GM12874 (cell line): ENCODE results near the gene TXLNA.

Source experiments
- TF ChIP-seq, protein P1 (sequence below): IDR thresholded peaks from 2 replicates; pipeline ENCODE4 v1.5.1; 2011; ENCODE audit warnings: low read depth, mild to moderate bottlenecking, control low read depth, low read length, moderate library complexity; ENCODE audit not compliant: insufficient read depth

TXLNA gene

DNA sequence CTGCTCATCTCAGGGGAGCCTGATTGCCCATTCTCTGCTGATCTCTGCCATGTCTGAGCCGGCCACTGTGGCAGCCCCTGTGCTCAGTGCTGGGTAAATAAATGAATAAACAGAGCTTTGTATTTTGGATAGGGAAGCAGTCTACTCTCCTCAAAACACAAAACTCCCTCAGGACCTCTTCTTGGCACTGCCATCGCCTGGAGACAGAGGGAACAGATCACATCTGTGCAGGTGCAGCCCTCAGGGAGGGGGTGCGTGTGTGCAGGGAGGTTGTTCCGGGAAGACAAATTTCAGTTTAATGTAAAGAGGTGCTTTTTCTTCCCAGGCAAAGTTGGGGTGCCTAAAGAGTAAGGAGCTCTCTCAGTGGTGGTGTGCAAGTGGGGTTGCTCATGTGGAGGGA is 59.9 kb downstream of the TXLNA start:
- TF ChIP-seq, protein P1, sequence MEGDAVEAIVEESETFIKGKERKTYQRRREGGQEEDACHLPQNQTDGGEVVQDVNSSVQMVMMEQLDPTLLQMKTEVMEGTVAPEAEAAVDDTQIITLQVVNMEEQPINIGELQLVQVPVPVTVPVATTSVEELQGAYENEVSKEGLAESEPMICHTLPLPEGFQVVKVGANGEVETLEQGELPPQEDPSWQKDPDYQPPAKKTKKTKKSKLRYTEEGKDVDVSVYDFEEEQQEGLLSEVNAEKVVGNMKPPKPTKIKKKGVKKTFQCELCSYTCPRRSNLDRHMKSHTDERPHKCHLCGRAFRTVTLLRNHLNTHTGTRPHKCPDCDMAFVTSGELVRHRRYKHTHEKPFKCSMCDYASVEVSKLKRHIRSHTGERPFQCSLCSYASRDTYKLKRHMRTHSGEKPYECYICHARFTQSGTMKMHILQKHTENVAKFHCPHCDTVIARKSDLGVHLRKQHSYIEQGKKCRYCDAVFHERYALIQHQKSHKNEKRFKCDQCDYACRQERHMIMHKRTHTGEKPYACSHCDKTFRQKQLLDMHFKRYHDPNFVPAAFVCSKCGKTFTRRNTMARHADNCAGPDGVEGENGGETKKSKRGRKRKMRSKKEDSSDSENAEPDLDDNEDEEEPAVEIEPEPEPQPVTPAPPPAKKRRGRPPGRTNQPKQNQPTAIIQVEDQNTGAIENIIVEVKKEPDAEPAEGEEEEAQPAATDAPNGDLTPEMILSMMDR: no peak

DNA sequence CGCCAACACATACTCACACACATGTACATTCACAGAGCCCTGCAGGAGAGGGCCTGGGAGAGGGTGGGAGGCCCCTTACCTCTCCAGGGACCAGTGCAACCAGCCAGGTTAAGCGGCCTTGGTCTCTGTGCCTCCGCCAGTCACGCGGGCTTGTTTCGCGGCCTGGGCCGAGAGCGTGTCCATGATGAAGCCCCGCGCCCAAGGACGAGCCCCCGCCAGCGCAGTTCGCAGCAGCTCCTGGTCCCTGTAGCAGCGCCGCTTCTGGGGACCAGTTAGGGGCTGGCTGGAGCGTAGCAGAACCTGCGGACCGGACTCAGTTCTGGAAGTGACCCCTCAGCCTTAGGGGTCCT is 60.3 kb downstream of the TXLNA start:
- TF ChIP-seq, protein P1: no peak

DNA sequence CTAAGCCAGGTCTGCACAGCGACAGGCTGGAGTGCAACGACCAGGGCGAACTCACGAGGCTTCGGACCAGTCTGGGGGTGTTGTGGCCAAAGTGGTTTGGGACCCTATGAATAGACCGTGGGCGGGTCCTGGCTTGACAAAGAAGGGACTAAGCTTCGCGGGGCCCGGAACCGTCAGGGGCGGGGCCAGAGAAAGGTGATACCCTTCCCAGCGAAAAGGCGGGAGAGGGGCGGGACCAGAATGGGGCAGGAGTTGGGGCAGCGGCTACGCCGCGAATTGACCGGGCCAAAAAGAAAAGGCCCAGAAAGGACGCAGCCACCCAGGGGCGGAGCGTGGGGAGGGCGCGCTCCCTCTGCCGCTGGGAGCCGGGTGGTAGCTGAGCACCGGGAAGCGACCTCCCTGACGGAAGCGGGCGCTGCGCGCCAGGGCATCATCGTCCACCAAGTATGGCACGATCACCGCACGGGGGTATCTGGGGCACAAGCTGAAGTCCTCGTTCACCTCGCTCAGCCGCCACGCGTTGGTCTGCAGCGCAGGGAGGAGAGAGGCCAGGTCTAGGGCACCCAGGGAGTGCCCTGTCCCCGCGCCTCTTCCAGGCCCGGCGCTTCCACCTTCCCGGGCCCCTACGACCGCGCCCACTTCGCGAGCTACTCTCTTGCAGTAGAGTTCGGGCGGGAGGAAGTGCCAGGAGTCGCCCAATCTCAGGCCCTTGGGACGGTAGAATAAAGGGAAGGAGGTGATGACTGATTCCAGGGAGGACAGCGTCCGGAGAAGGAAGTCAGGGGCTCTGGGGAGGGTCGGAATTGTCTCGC is 60.9 kb downstream of the TXLNA start:
- TF ChIP-seq, protein P1: peak; percentile 34; the same call in 1 of the 2 replicates

DNA sequence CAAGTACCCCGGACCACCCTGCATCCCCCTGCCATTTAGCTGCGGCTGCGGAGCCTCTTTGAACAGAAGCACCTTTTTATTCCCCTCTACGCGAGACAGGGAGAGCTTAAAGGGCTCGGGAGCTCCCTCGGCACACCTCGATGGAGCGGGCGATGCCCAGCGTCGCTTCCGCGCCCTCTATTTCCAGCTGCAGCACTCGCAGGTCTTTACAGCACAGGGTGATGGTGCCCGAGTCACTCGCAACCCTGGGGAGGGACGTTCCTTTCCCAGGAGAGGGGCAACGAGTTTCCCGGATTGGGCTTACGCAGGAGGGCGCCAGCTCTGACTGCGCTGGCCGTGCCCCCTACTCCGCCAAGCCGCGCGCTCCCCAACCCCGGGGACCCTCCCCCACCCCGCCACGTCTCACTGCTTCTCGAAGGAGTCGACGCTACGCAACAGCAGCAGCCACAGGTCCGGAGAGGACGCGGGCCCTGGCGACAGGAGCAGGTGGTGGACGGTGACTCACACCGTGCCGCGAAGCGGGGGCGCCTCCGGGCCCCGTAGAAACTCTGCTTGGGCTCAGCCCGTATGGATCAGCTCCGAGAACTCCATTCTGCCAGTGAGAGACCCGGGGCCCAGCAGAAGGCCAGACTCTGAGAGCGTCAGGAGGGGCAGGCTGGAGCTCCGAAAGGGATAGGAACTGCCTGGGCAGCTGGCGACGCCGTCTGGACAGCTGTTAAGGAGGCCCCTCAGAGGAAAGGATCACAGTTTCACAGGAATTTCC is 61.7 kb downstream of the TXLNA start:
- TF ChIP-seq, protein P1: 0 out of 2 replicates have a peak, but pooled peaks have one; percentile 16

DNA sequence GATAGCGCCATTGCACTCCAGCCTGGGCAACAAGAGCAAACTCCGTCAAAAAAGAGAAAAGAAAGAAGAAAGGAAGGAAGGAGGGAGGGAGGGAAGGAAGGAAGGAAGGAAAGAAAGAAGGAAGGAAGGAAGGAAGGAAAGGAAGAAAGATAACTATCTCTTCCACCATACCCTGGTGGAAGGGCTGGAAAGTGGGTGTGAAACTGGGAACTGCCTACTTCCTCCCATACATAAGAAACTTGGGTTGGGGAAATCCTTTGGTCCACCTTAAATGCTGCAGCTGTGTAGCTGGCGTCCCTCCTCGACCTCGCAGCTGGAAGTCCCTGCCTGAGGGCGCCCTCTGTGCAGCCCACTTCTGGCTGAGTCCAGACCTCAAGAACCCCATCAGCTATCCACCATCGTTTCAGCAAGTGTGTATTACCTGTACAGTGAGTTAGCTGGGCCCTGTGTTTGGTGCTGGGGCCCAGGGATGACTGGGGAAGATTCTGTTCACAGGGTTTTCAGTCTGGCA is 62.9 kb downstream of the TXLNA start:
- TF ChIP-seq, protein P1: no peak

DNA sequence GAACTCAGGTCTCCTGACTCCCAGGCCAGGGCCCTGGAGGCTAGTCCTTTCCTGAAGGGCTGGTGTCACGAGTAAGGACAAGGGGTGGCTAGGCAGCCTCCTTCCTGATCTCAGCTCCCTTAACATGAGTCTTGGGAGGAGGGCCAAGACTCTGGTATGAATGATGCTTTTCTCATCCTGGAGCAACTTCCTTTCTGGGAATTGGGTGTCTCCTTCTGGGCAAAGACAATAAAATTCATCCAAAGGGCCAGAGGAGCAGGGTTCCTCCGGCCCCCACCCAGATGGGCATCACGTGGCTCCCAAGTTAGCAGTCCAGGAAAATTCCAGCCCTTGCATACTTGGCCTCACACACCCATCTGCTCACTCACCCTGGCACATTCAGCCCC is 67.4 kb downstream of the TXLNA start, which contains the start of gene FAM167B:
TSS of gene FAM167B (plus strand) at position 335 of the 386 bp plus-strand sequence. CDS start 200 bp downstream, outside the sequence.
- TF ChIP-seq, protein P1: no peak

DNA sequence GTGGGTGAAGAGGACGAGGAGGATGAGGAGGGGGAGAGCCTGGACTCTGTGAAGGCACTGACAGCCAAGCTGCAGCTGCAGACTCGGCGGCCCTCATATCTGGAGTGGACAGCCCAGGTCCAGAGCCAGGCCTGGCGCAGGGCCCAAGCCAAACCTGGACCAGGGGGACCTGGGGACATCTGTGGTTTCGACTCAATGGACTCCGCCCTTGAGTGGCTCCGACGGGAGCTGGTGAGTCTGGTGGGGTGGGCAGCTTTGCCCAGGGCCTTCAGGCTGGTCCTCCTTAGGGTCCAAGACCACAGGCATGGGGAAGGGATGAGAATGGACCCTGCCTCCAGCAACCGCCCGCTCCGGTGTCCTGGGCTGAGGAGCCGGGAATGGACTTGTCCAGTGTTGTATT is 68.0 kb downstream of the TXLNA start:
- TF ChIP-seq, protein P1: no peak
